HepG2 (cell line): ENCODE measurements around the gene CYCS. TPM values are rescaled to one million over a fixed set of nuclear protein-coding genes. Genes with fewer than 3 reads are reported as not detected.

Experiments
- ATAC-seq: fragments of 200-7000 bp; cut with Tn5 transposase; 3 replicates; pipeline ENCODE4 v1.9.1; 2020; ENCODE audit warnings: mild to moderate bottlenecking, moderate library complexity
- BruUV-seq: library from RNA; stranded (reverse); fragments of 400-500 nt; replicated peaks from 2 replicates; lab custom pipeline; 2021; lab: Mats Ljungman, UMichigan
- CTCF ChIA-PET: fragments of 300-600 bp; formaldehyde crosslinking; extraction: SDS; loops from one replicate; lab custom pipeline; 2021; ENCODE audit warnings: low total read pairs, inconsistent platforms, low intra/inter-chr PET ratio; lab: Yijun Ruan, JAX
- POLR2A ChIA-PET: fragments of 350-600 bp; sonication (Branson Sonifier 250); formaldehyde crosslinking; loops from one replicate; lab custom pipeline; 2020; ENCODE audit warnings: antibody characterized with exemption, inconsistent platforms; lab: Yijun Ruan, JAX
- DNase-seq: peaks from one replicate; pipeline ENCODE4 v3.0.0-alpha.2; 2015; ENCODE audit warnings: low spot score
- FAIRE-seq: peaks from 3 replicates; lab custom pipeline; 2011; peaks lifted over from hg19 to GRCh38; lab: Jason Lieb, UNC
- H2AFZ ChIP-seq: one replicate; pipeline ENCODE4 v1.6.1; 2011; ENCODE audit warnings: low read length, inconsistent platforms
- H3K27ac ChIP-seq: fragments of 300-600 bp; 3 replicates; pipeline ENCODE4 v1.8.0; 2011; ENCODE audit warnings: mixed run types, mild to moderate bottlenecking, mixed read lengths, low read length, inconsistent platforms; ENCODE audit not compliant: insufficient read depth; ENCODE audit errors: extremely low read length
- H3K27me3 ChIP-seq, 2 experiments: fragments of 200-600 bp in 1 of 2; 2 replicates in 1 of 2; 3 replicates in 1 of 2; pipeline versions ENCODE4 v1.6.0 to v1.8.0; 2011; ENCODE audit warnings: low read length in 2 of 2, mild to moderate bottlenecking in 2 of 2, moderate library complexity in 2 of 2, inconsistent platforms in 1 of 2; ENCODE audit not compliant: insufficient read depth in 2 of 2, control insufficient read depth in 1 of 2
- H3K36me3 ChIP-seq, 2 experiments: fragments of 200-600 bp in 1 of 2; replicated peaks in 1 of 2; 2 replicates in 1 of 2; 3 replicates in 1 of 2; pipeline versions ENCODE4 v1.5.1 to v1.8.0; 2011; ENCODE audit warnings: low read length in 2 of 2, inconsistent platforms in 1 of 2; ENCODE audit not compliant: insufficient read depth in 2 of 2, control insufficient read depth in 1 of 2
- H3K4me1 ChIP-seq: 2 replicates; pipeline ENCODE4 v1.5.1; 2012; ENCODE audit warnings: low read length, inconsistent platforms; ENCODE audit not compliant: insufficient read depth
- H3K4me2 ChIP-seq: 2 replicates; pipeline ENCODE4 v1.6.0; 2011; ENCODE audit warnings: low read depth, low read length, inconsistent platforms
- H3K4me3 ChIP-seq, 3 experiments: fragments of 200-600 bp in 1 of 3; sonication (generic), shearing (Covaris generic) in 1 of 3; replicated peaks in 1 of 3; 2 replicates each; pipeline ENCODE4 v1.5.1; 2011 to 2016; ENCODE audit warnings: low read length in 3 of 3, inconsistent platforms in 2 of 3, low read depth in 2 of 3, mild to moderate bottlenecking in 2 of 3, control low read depth in 1 of 3, mixed read lengths in 1 of 3; ENCODE audit not compliant: insufficient read depth in 1 of 3
- H3K79me2 ChIP-seq: one replicate; pipeline ENCODE4 v1.6.1; 2011; ENCODE audit warnings: low read length, inconsistent platforms; ENCODE audit not compliant: insufficient read depth
- H3K9ac ChIP-seq: 2 replicates; pipeline ENCODE4 v1.6.0; 2011; ENCODE audit warnings: mild to moderate bottlenecking, low read depth, low read length, inconsistent platforms; ENCODE audit not compliant: insufficient read depth
- H3K9me3 ChIP-seq: 2 replicates; pipeline ENCODE4 v1.5.1; 2012; ENCODE audit warnings: mild to moderate bottlenecking, low read length
- H4K20me1 ChIP-seq: 2 replicates; pipeline ENCODE4 v1.6.0; 2011; ENCODE audit warnings: inconsistent platforms, mild to moderate bottlenecking, low read length, moderate library complexity; ENCODE audit not compliant: insufficient read depth
- EZH2 ChIP-seq: conservative IDR thresholded peaks from 2 replicates; pipeline ENCODE4 v1.6.1; 2012; ENCODE audit warnings: mild to moderate bottlenecking, low read depth, low read length, moderate library complexity
- MTF2 ChIP-seq: sonication (generic); formaldehyde crosslinking; IDR thresholded peaks from 2 replicates; pipeline ENCODE4 v1.5.0; 2020; ENCODE audit warnings: missing genetic modification reagents, borderline replicate concordance
- TFDP2 ChIP-seq: sonication (generic); formaldehyde crosslinking; IDR thresholded peaks from 2 replicates; pipeline ENCODE4 v1.4.0; 2020; ENCODE audit warnings: missing genetic modification reagents
- USF2 ChIP-seq, 2 experiments: sonication (generic) in 1 of 2; formaldehyde crosslinking in 1 of 2; IDR thresholded peaks; 2 replicates each; pipeline versions ENCODE4 v1.5.1 to v1.6.1; 2011 to 2020; ENCODE audit warnings: borderline replicate concordance in 1 of 2, low read depth in 1 of 2, low read length in 1 of 2, mild to moderate bottlenecking in 1 of 2, missing genetic modification reagents in 1 of 2, moderate library complexity in 1 of 2
- ZNF609 ChIP-seq: sonication (generic); formaldehyde crosslinking; IDR thresholded peaks from 2 replicates; pipeline ENCODE4 v1.4.0; 2020; ENCODE audit warnings: mild to moderate bottlenecking, missing genetic modification reagents, borderline replicate concordance
- ZNF646 ChIP-seq: sonication (generic); formaldehyde crosslinking; IDR thresholded peaks from 2 replicates; pipeline ENCODE4 v1.9.0; 2021; ENCODE audit warnings: mild to moderate bottlenecking, missing genetic modification reagents
- WGBS: methylation state at CpG from one replicate; pipeline ENCODE4 v1.1.6; 2017; ENCODE audit warnings: low lambda C conversion rate; 5-methylcytosine and 5-hydroxymethylcytosine counted together
- in situ Hi-C: cut with HindIII; loops from 2 replicates; pipeline ENCODE4 v1.10.0; 2017; ENCODE audit warnings: low pct_unique_long_range_greater_than_20kb; ENCODE audit not compliant: extremely low pct_ligation_motif_present
- intact Hi-C: fragments of 100-400 bp; cut with micrococcal nuclease; formaldehyde crosslinking; loops from one replicate; pipeline ENCODE4 v1.10.0; 2022; ENCODE audit not compliant: unreplicated experiment
- polyA plus RNA-seq, 8 experiments: library from polyadenylated mRNA; depleted of rRNA in 3 of 8; stranded (reverse) in 7 of 8; unstranded in 1 of 8; fragments of >200 nt; fragmentation: Illumina TruSeq in 4 of 8; extraction: Trizol in 4 of 8; gene quantifications; 2 replicates each; pipeline versions ENCODE4 v1.2.1 to v1.2.3, GENCODE V29; 2011 to 2016; ENCODE audit warnings: low read depth in 4 of 8, missing spikeins in 1 of 8, mixed read lengths in 1 of 8; ENCODE audit not compliant: insufficient read depth in 1 of 8
- total RNA-seq, 5 experiments: library from RNA; depleted of rRNA; stranded (reverse); fragments of >200 nt; fragmentation: Illumina TruSeq; extraction: Trizol; gene quantifications; 2 replicates each; pipeline ENCODE4 v1.2.3, GENCODE V29; 2016; ENCODE audit warnings: low read depth in 1 of 5

Gene CYCS
- total and polyA plus RNA-seq, 2 of the 13 experiments (the other 11 are each of a cell fraction or from before 2014, with no cell fraction given) = 35.9 to 202 TPM

GRCh38 chr7:25124465-25125136 is 459 bp downstream of the CYCS start:
- intact Hi-C loops (no loop called here), in situ Hi-C loops (no loop called here)
- BruUV-seq = no TSS peak
- CTCF ChIA-PET = no interaction called here
- ATAC-seq (peak; percentile 44), DNase-seq (no peak), FAIRE-seq (no peak)
- POLR2A ChIA-PET = interaction anchor here (1.0 to 2.6 kb wide), 25 partner anchors 8 to 369 kb away, joined by 3 to 23 read pairs (median 5); partner anchors contain the start of gene OSBPL3
- peaks cover 12% of the 10 kb centered on the region for H4K20me1 ChIP-seq
- peaks cover 2 to 24% of the 10 kb centered on the region in 2 experiments; a peak in 3 of 5 replicates for H3K36me3 ChIP-seq
- peak overlapping the region; percentile 83 to 87 (median 85) for H3K4me3 ChIP-seq
- no peaks in the 10 kb centered on the region; a peak in 2 of 5 replicates for H3K27me3 ChIP-seq
- peak overlapping the region; percentile 97 for H3K9ac ChIP-seq
- no peaks in the 10 kb centered on the region for H3K9me3 ChIP-seq
- H3K4me1 ChIP-seq = peaks cover 15% of the 10 kb centered on the region
- WGBS = 0% methylated on average over 11 of the region's 32 CpGs
- H3K79me2 ChIP-seq = peaks cover 20% of the 10 kb centered on the region
- H3K4me2 ChIP-seq = peak overlapping the region; percentile 79
- peak overlapping the region; percentile 81 for H3K27ac ChIP-seq
- no peak overlapping the region for H2AFZ ChIP-seq
- TF ChIP-seq ZNF646 (CRISPR knock-in tag) = 0 out of 2 replicates have a peak, but pooled peaks have one; percentile 21
- TF ChIP-seq EZH2 = no peak
- TF ChIP-seq USF2 (IDR thresholded peaks at IDR 0.05; ENCODE audit: low read depth, low read length) = no peak
- TF ChIP-seq USF2 (CRISPR knock-in tag; IDR thresholded peaks at IDR 0.05; ENCODE audit: borderline replicate concordance) = no peak
- 0 out of 2 replicates have a peak, but pooled peaks have one; percentile 19 for TF ChIP-seq MTF2
- TF ChIP-seq TFDP2 = no peak
- no peak for TF ChIP-seq ZNF609 (CRISPR knock-in tag)
